Thoracic aorta (tissue), 2 donors: ENCODE measurements around the gene TUBA1B. TPM values are rescaled to one million over a fixed set of nuclear protein-coding genes. Genes with fewer than 3 reads are reported as not detected.

Experiments
- ATAC-seq: fragments of 150-250 bp; one replicate; pipeline ENCODE4 v1.8.0; 2017; ENCODE audit warnings: low read depth; ENCODE audit not compliant: insufficient number of reproducible peaks, low FRiP score
- DNase-seq: peaks from one replicate; pipeline ENCODE4 v3.0.0-alpha.2; 2020; ENCODE audit warnings: low spot score
- H3K27ac ChIP-seq, 2 donors: fragments of 200-600 bp; sonication (generic); 1 replicate in 1 of 2; 2 replicates in 1 of 2; pipeline ENCODE4 v1.5.1; 2016; ENCODE audit warnings: mild to moderate bottlenecking in 2 of 2, moderate library complexity in 2 of 2
- H3K27me3 ChIP-seq: fragments of 200-600 bp; sonication (generic); replicated peaks from 2 replicates; pipeline ENCODE4 v1.6.0; 2016; ENCODE audit warnings: mild to moderate bottlenecking; ENCODE audit not compliant: insufficient read depth
- H3K36me3 ChIP-seq: fragments of 200-600 bp; sonication (generic); one replicate; pipeline ENCODE4 v1.5.1; 2016
- H3K4me1 ChIP-seq, 2 donors: fragments of 200-600 bp; sonication (generic); 1 replicate in 1 of 2; 2 replicates in 1 of 2; pipeline versions ENCODE4 v1.5.1 to v1.6.0; 2016; ENCODE audit warnings: low read depth in 2 of 2, mild to moderate bottlenecking in 1 of 2; ENCODE audit not compliant: control insufficient read depth in 1 of 2
- H3K4me3 ChIP-seq: fragments of 200-600 bp; sonication (generic); 2 replicates; pipeline ENCODE4 v1.5.1; 2016; ENCODE audit warnings: mild to moderate bottlenecking
- H3K9me3 ChIP-seq: fragments of 200-600 bp; sonication (generic); 2 replicates; pipeline ENCODE4 v1.5.1; 2016
- total RNA-seq, 2 donors: library from RNA; depleted of rRNA; stranded (reverse); fragments of >200 nt; gene quantifications; one replicate each; pipeline versions ENCODE4 v1.1.0 to v1.2.3, GENCODE V29; 2016
- TF ChIP-seq, protein P1 (sequence below): fragments of 200-600 bp; sonication (generic); IDR thresholded peaks from one replicate; pipeline ENCODE4 v1.5.1; 2019; ENCODE audit warnings: antibody characterized with exemption

TUBA1B gene
- total RNA-seq, 2 donors from 2014 or later: 501 to 945 TPM

DNA sequence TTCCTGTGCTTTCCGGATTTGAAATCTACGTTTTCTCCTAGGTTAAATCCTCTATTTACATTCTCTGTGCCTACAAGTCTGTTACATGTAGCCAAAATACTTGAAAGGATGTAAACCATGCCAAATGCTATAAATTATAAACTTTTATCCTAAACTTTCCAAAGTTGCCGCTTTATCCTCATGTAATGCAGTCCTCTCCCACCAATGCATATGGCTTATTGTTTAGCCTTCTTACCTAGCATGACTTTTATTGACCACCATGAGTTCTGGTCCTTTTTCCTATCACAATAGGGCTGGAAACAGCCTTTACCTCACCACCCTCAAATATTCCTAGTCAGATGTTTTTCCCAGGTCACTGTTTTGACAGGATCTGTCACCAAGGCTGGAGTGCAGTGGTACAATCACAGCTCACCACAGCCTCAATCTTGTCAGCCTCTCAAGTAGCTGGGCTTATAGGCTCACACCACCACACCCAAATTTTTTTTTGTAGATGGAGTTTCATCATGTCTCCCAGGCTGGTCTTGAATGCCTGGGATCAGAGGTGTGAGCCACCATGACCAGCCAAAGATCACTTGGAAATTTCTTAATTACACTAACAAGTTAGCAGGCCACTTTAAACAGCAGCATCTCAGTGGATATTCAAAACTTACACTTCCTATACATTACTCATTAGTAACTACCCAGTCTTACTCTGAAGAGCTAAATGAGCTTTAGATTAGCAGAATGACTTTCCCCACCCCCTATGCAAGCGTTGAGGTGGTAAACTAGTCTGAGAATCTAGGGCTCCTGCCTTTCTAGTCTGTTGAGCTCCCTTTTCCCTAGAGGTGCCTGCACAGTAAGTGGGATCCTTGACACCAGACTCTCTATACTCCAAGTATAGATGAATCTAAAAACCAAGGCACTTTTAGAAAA is 4.1 kb downstream of the TUBA1B start:
- peaks cover 26% of the 10 kb centered on the region for H3K36me3 ChIP-seq
- peaks cover 7 to 17% of the 10 kb centered on the region in 2 donors for H3K4me1 ChIP-seq
- ATAC-seq (no peak), DNase-seq (no peak)
- no peaks in the 10 kb centered on the region for H3K9me3 ChIP-seq
- H3K27me3 ChIP-seq: no peaks in the 10 kb centered on the region
- TF ChIP-seq, protein P1, sequence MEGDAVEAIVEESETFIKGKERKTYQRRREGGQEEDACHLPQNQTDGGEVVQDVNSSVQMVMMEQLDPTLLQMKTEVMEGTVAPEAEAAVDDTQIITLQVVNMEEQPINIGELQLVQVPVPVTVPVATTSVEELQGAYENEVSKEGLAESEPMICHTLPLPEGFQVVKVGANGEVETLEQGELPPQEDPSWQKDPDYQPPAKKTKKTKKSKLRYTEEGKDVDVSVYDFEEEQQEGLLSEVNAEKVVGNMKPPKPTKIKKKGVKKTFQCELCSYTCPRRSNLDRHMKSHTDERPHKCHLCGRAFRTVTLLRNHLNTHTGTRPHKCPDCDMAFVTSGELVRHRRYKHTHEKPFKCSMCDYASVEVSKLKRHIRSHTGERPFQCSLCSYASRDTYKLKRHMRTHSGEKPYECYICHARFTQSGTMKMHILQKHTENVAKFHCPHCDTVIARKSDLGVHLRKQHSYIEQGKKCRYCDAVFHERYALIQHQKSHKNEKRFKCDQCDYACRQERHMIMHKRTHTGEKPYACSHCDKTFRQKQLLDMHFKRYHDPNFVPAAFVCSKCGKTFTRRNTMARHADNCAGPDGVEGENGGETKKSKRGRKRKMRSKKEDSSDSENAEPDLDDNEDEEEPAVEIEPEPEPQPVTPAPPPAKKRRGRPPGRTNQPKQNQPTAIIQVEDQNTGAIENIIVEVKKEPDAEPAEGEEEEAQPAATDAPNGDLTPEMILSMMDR: no peak
- no peak overlapping the region for H3K4me3 ChIP-seq
- H3K27ac ChIP-seq: no peak overlapping the region

GRCh38 chr12:49121047-49121696 is 10.0 kb downstream of the TUBA1B start:
- ATAC-seq (peak; percentile 50), DNase-seq (no peak)
- TF ChIP-seq, protein P1: peak; percentile 53

GRCh38 chr12:49111206-49111605 is 20.0 kb downstream of the TUBA1B start:
- DNase-seq (no peak), ATAC-seq (no peak)
- no peaks in the 10 kb centered on the region for H3K9me3 ChIP-seq
- H3K4me3 ChIP-seq: peak overlapping the region; percentile 99
- no peaks in the 10 kb centered on the region for H3K27me3 ChIP-seq
- TF ChIP-seq, protein P1: no peak
- peaks cover 6% of the 10 kb centered on the region for H3K36me3 ChIP-seq
- peaks cover 29 to 38% of the 10 kb centered on the region in 2 donors for H3K4me1 ChIP-seq
- peak overlapping the region; percentile 98 to 100 for H3K27ac ChIP-seq

More at GRCh38 chr12:49121047-49121696, 10.0 kb downstream of the TUBA1B start:
- no peaks in the 10 kb centered on the region for H3K36me3 ChIP-seq
- H3K4me1 ChIP-seq: no peaks in the 10 kb centered on the region
- H3K9me3 ChIP-seq: no peaks in the 10 kb centered on the region
- H3K27me3 ChIP-seq: no peaks in the 10 kb centered on the region
- no peak overlapping the region for H3K27ac ChIP-seq
- H3K4me3 ChIP-seq: no peak overlapping the region

DNA sequence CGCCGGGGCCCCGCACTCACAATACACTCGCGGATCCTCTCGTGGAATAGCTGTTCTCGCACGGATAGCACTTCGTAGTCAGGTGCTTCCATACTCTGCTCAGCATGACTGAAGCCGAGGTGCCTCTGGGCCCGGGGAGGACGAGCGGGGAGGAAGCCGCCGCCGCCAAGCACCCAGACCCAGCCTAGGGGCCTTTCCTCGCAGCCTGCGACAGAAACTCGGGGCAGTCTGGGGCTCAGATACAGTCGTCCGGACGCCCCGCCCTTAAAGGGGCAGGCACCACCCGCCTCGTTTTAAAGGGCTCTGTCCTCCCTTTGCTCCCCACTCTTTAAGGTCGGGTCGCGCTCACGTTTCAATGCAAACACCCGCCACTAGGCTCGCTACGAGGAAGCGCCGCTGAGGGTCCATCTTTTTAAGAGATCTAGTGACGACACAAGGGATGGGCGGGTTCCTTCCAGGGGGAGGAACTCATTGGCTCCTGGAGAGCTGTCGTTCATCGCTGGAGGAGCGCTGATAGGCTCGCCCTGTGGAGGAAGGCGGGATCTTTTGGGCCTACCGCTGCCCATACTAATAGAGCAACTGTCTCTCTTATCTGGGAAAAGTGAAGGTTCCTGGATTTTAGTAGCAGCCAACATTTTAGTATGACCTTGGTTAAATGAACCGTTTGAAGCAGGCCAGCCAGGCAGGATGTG is 20.6 kb downstream of the TUBA1B start, which contains the start of gene LMBR1L:
Gene LMBR1L, minus strand, starts transcription at position 384 of the 692 bp plus-strand sequence. Its CDS starts 292 bp downstream, at position 92.
- Histone ChIP-seq H3K27ac (peak within 1 kb of the TSS; percentile 98 to 100), H3K9me3 (no peaks in the 10 kb centered on the region), H3K4me3 (peak within 1 kb of the TSS; percentile 99), H3K27me3 (no peaks in the 10 kb centered on the region), H3K4me1 (peaks cover 32 to 43% of the 10 kb centered on the region in 2 donors), H3K36me3 (peaks cover 12% of the 10 kb centered on the region)
- DNase-seq (peak; percentile 99), ATAC-seq (peak; percentile 99)
- TF ChIP-seq, protein P1: peak; percentile 71
